HEK293 (cell line): ENCODE results near the gene LIN7C.

Source experiments
- RBAK ChIP-seq: fragments of 450-650 bp; formaldehyde crosslinking; IDR thresholded peaks from 2 replicates; pipeline ENCODE4 v1.5.1; 2016; ENCODE audit warnings: missing biosample characterization, missing genetic modification characterization
- ZBTB11 ChIP-seq: fragments of 450-650 bp; formaldehyde crosslinking; conservative IDR thresholded peaks from 2 replicates; pipeline ENCODE4 v1.5.1; 2016; ENCODE audit warnings: low read depth, missing biosample characterization, missing genetic modification characterization
- ZNF449 ChIP-seq: fragments of 450-650 bp; formaldehyde crosslinking; IDR thresholded peaks from 2 replicates; pipeline ENCODE4 v1.5.1; 2017; ENCODE audit warnings: missing biosample characterization, mild to moderate bottlenecking, missing genetic modification characterization, moderate library complexity
- ZNF560 ChIP-seq: fragments of 450-650 bp; formaldehyde crosslinking; IDR thresholded peaks from 2 replicates; pipeline ENCODE4 v1.5.1; 2017; ENCODE audit warnings: missing biosample characterization, missing genetic modification characterization, borderline replicate concordance
- ZSCAN23 ChIP-seq: fragments of 450-650 bp; formaldehyde crosslinking; IDR thresholded peaks from 2 replicates; pipeline ENCODE4 v1.5.1; 2016; ENCODE audit warnings: missing biosample characterization, missing genetic modification characterization
- TF ChIP-seq, protein P1 (sequence below): sonication (generic); formaldehyde crosslinking; IDR thresholded peaks from 2 replicates; pipeline ENCODE4 v1.8.1; 2022; ENCODE audit warnings: mild to moderate bottlenecking, moderate library complexity, missing genetic modification reagents
- TF ChIP-seq, protein P2 (sequence below): fragments of 450-650 bp; formaldehyde crosslinking; IDR thresholded peaks from 2 replicates; pipeline ENCODE4 v1.5.1; 2016; ENCODE audit warnings: missing biosample characterization, missing genetic modification characterization

GRCh38 chr11:27447288-27448183 lies 59.0 kb downstream of the LIN7C start:
- TF ChIP-seq, protein P1, sequence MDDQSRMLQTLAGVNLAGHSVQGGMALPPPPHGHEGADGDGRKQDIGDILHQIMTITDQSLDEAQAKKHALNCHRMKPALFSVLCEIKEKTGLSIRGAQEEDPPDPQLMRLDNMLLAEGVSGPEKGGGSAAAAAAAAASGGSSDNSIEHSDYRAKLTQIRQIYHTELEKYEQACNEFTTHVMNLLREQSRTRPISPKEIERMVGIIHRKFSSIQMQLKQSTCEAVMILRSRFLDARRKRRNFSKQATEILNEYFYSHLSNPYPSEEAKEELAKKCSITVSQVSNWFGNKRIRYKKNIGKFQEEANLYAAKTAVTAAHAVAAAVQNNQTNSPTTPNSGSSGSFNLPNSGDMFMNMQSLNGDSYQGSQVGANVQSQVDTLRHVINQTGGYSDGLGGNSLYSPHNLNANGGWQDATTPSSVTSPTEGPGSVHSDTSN: no peak
- TF ChIP-seq ZBTB11 (no peak), ZNF449 (tag by site-specific recombination) (no peak), ZSCAN23 (no peak), ZNF560 (no peak), RBAK (tag by site-specific recombination) (no peak)
- TF ChIP-seq, protein P2, sequence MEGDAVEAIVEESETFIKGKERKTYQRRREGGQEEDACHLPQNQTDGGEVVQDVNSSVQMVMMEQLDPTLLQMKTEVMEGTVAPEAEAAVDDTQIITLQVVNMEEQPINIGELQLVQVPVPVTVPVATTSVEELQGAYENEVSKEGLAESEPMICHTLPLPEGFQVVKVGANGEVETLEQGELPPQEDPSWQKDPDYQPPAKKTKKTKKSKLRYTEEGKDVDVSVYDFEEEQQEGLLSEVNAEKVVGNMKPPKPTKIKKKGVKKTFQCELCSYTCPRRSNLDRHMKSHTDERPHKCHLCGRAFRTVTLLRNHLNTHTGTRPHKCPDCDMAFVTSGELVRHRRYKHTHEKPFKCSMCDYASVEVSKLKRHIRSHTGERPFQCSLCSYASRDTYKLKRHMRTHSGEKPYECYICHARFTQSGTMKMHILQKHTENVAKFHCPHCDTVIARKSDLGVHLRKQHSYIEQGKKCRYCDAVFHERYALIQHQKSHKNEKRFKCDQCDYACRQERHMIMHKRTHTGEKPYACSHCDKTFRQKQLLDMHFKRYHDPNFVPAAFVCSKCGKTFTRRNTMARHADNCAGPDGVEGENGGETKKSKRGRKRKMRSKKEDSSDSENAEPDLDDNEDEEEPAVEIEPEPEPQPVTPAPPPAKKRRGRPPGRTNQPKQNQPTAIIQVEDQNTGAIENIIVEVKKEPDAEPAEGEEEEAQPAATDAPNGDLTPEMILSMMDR (tag by site-specific recombination): no peak
